SK-N-MC (cell line): ENCODE results near the gene C3orf62.

Source experiments
- EZH2 ChIP-seq: fragments of 200-600 bp; sonication (generic); IDR thresholded peaks from one replicate; pipeline ENCODE4 v1.6.1; 2017; ENCODE audit warnings: antibody characterized with exemption
- POLR2AphosphoS5 ChIP-seq: IDR thresholded peaks from 2 replicates; pipeline ENCODE4 v1.6.1; 2012; ENCODE audit warnings: mild to moderate bottlenecking, low read depth, low read length, borderline replicate concordance

GRCh38 chr3:49237344-49237743, 39.7 kb downstream of the C3orf62 start:
- TF ChIP-seq EZH2: no peak
- TF ChIP-seq POLR2AphosphoS5: no peak
